ENCODE data around the gene IFNAR2.
"Not testable (repeated sequence)": the region's sequence is repeated elsewhere in the genome, so short reads cannot be mapped to it uniquely, and the experiment has no call there.

Gene IFNAR2

GRCh38 chr21:33245289-33245918, 15.7 kb downstream of the IFNAR2 start:
- no peak for DNase-seq

GRCh38 chr21:33246506-33246905, 16.8 kb downstream of the IFNAR2 start:
- no peak for DNase-seq

GRCh38 chr21:33246963-33247362, 17.2 kb downstream of the IFNAR2 start:
- no peak for DNase-seq

- no peak for DNase-seq
Observed at GRCh38 chr21:33247599-33247998, 17.9 kb downstream of the IFNAR2 start.

GRCh38 chr21:33249331-33250002, 19.7 kb downstream of the IFNAR2 start:
- no peak for DNase-seq

GRCh38 chr21:33251119-33251518, 21.4 kb downstream of the IFNAR2 start:
- DNase-seq = no peak

GRCh38 chr21:33253382-33253781, 23.6 kb downstream of the IFNAR2 start:
- not testable (repeated sequence) for DNase-seq

- DNase-seq = peak; percentile 10
Observed at GRCh38 chr21:33254766-33255165, 25.0 kb downstream of the IFNAR2 start.

GRCh38 chr21:33255404-33255803, 25.7 kb downstream of the IFNAR2 start:
- DNase-seq = no peak

GRCh38 chr21:33256019-33256418, 26.3 kb downstream of the IFNAR2 start:
- DNase-seq = no peak

GRCh38 chr21:33257094-33257803, 27.5 kb downstream of the IFNAR2 start:
- DNase-seq = no peak

GRCh38 chr21:33258475-33258874, 28.7 kb downstream of the IFNAR2 start:
- no peak for DNase-seq

- DNase-seq = no peak
Observed at GRCh38 chr21:33259428-33259827, 29.7 kb downstream of the IFNAR2 start.

GRCh38 chr21:33259995-33260394, 30.3 kb downstream of the IFNAR2 start:
- no peak for DNase-seq

- no peak for DNase-seq
Observed at GRCh38 chr21:33261635-33262034, 31.9 kb downstream of the IFNAR2 start.

GRCh38 chr21:33262921-33263320, 33.2 kb downstream of the IFNAR2 start:
- DNase-seq = no peak

GRCh38 chr21:33264561-33264960, 34.8 kb downstream of the IFNAR2 start:
- DNase-seq = no peak

GRCh38 chr21:33265664-33266049, 35.9 kb downstream of the IFNAR2 start:
- peak; percentile 75 for DNase-seq

- DNase-seq = peak; percentile 83
Observed at GRCh38 chr21:33266050-33266788, 36.5 kb downstream of the IFNAR2 start, which contains the start of gene IL10RB. Gene IL10RB (plus strand): TSS chr21:33266367. CDS start chr21:33266466, 99 bp downstream.

- DNase-seq = peak; percentile 25
Observed at GRCh38 chr21:33266789-33267135, 37.0 kb downstream of the IFNAR2 start.

- DNase-seq = no peak
Observed at GRCh38 chr21:33267250-33267649, 37.5 kb downstream of the IFNAR2 start.

GRCh38 chr21:33268393-33268736, 38.6 kb downstream of the IFNAR2 start:
- peak; percentile 19 for DNase-seq

GRCh38 chr21:33268737-33269441, 39.2 kb downstream of the IFNAR2 start:
- peak; percentile 98 for DNase-seq

Measured in DMS53 (cell line).